GM12878 (cell line): ENCODE results near the gene TMSB10. TPM values are rescaled to one million over a fixed set of nuclear protein-coding genes. Genes with fewer than 3 reads are reported as not detected.
"Not testable (repeated sequence)": the region's sequence is repeated elsewhere in the genome, so short reads cannot be mapped to it uniquely, and the experiment has no call there.

Source experiments
- ATAC-seq: fragments of 200-7000 bp; cut with Tn5 transposase; 3 replicates; pipeline ENCODE4 v1.9.1; 2020; ENCODE audit warnings: mild to moderate bottlenecking, moderate library complexity
- BruUV-seq: library from RNA; stranded (reverse); fragments of 400-500 nt; replicated peaks from 2 replicates; lab custom pipeline; 2021; lab: Mats Ljungman, UMichigan
- CTCF ChIA-PET: fragments of 300-600 bp; sonication (Branson Sonifier 250); formaldehyde crosslinking; extraction: SDS; loops from one replicate; lab custom pipeline; 2021; ENCODE audit warnings: inconsistent platforms; lab: Yijun Ruan, JAX
- POLR2A ChIA-PET: fragments of 350-600 bp; formaldehyde crosslinking; extraction: SDS; loops from one replicate; lab custom pipeline; 2021; ENCODE audit warnings: inconsistent platforms; lab: Charles Lee
- RAD21 ChIA-PET: fragments of 300-600 bp; sonication (Branson Sonifier 250); formaldehyde crosslinking; loops from one replicate; lab custom pipeline; 2023; ENCODE audit warnings: antibody characterized with exemption; ENCODE audit not compliant: unreplicated experiment; lab: Charles Lee
- SMC1A ChIA-PET: fragments of 300-600 bp; sonication (Branson Sonifier 250); formaldehyde crosslinking; loops from one replicate; lab custom pipeline; 2023; ENCODE audit not compliant: unreplicated experiment, uncharacterized antibody; lab: Charles Lee
- DNase-seq: peaks from one replicate; pipeline ENCODE4 v3.0.0-alpha.2; 2011; ENCODE audit warnings: low read depth, low spot score
- FAIRE-seq: peaks from 3 replicates; lab custom pipeline; 2011; peaks lifted over from hg19 to GRCh38; lab: Jason Lieb, UNC
- H2AFZ ChIP-seq: 2 replicates; pipeline ENCODE4 v1.6.0; 2011; ENCODE audit warnings: low read depth, low read length, control low read depth; ENCODE audit not compliant: control insufficient read depth
- H3K27ac ChIP-seq: 2 replicates; pipeline ENCODE4 v1.5.1; 2011; ENCODE audit warnings: control low read depth; ENCODE audit not compliant: control insufficient read depth, insufficient read depth
- H3K27me3 ChIP-seq, 2 experiments: replicated peaks in 1 of 2; 2 replicates each; pipeline versions ENCODE4 v1.6.0 to v1.6.1; 2011; ENCODE audit warnings: low read length in 1 of 2; ENCODE audit not compliant: control insufficient read depth in 2 of 2, insufficient read depth in 2 of 2
- H3K36me3 ChIP-seq, 2 experiments: 2 replicates each; pipeline ENCODE4 v1.5.1; 2011; ENCODE audit warnings: low read length in 1 of 2; ENCODE audit not compliant: control insufficient read depth in 2 of 2, insufficient read depth in 2 of 2
- H3K4me1 ChIP-seq: 2 replicates; pipeline ENCODE4 v1.6.1; 2011; ENCODE audit warnings: mild to moderate bottlenecking, low read length, moderate library complexity, mixed read lengths; ENCODE audit not compliant: control insufficient read depth, insufficient read depth
- H3K4me2 ChIP-seq: 2 replicates; pipeline ENCODE4 v1.6.0; 2011; ENCODE audit warnings: control low read depth; ENCODE audit not compliant: control insufficient read depth, insufficient read depth
- H3K4me3 ChIP-seq: fragments of 200-600 bp; sonication (generic); 2 replicates; pipeline ENCODE4 v1.5.1; 2016
- H3K79me2 ChIP-seq: 2 replicates; pipeline ENCODE4 v1.6.0; 2011; ENCODE audit warnings: low read length; ENCODE audit not compliant: control insufficient read depth, insufficient read depth
- H3K9ac ChIP-seq: 2 replicates; pipeline ENCODE4 v1.8.0; 2011; ENCODE audit warnings: low read length, control low read depth, mixed read lengths; ENCODE audit not compliant: control insufficient read depth, insufficient read depth
- H3K9me3 ChIP-seq: replicated peaks from 3 replicates; pipeline ENCODE4 v1.5.1; 2011; ENCODE audit warnings: mild to moderate bottlenecking, low read length; ENCODE audit not compliant: control insufficient read depth, insufficient read depth
- H4K20me1 ChIP-seq: 2 replicates; pipeline ENCODE4 v1.6.0; 2011; ENCODE audit not compliant: control insufficient read depth, insufficient read depth
- NFIC ChIP-seq: IDR thresholded peaks from 2 replicates; pipeline ENCODE4 v1.6.1; 2012; ENCODE audit warnings: low read depth, mild to moderate bottlenecking, inconsistent platforms, low read length, moderate library complexity
- PRDM15 ChIP-seq: fragments of 450-650 bp; formaldehyde crosslinking; IDR thresholded peaks from 2 replicates; pipeline ENCODE4 v1.4.0; 2020; ENCODE audit warnings: mild to moderate bottlenecking, moderate library complexity
- WGBS: methylation state at CpG from one replicate; pipeline ENCODE4 v1.1.6; 2016; ENCODE audit warnings: low lambda C conversion rate; ENCODE audit not compliant: insufficient replicate concordance, insufficient coverage; ENCODE audit errors: missing lambda C conversion rate; 5-methylcytosine and 5-hydroxymethylcytosine counted together
- in situ Hi-C: fragments of 300-500 bp; cut with MboI; formaldehyde crosslinking; loops from 9 replicates; pipeline ENCODE4 v1.14.3; 2018; ENCODE audit warnings: mixed read lengths
- intact Hi-C: fragments of 100-400 bp; cut with micrococcal nuclease; formaldehyde crosslinking; loops from one replicate; pipeline ENCODE4 v1.14.2; 2022; ENCODE audit not compliant: unreplicated experiment
- polyA plus RNA-seq, 11 experiments: library from polyadenylated mRNA; depleted of rRNA in 4 of 11; unstranded in 6 of 11; stranded (reverse) in 5 of 11; fragments of >200 nt; fragmentation: Nextera tagmentation in 4 of 11; fragmentation: Illumina TruSeq in 1 of 11; extraction: Ambion mirVana in 4 of 11; extraction: Trizol in 1 of 11; gene quantifications; 1 replicate in 1 of 11; 2 replicates in 10 of 11; pipeline versions ENCODE4 v1.2.1 to v1.2.3, GENCODE V29; 2011 to 2016; ENCODE audit warnings: inconsistent platforms in 2 of 11, missing spikeins in 2 of 11, low read depth in 1 of 11
- total RNA-seq, 4 experiments: library from RNA; depleted of rRNA in 3 of 4; stranded (reverse); fragments of >200 nt in 3 of 4; fragmentation: Illumina TruSeq in 1 of 4; extraction: Trizol in 1 of 4; gene quantifications; 2 replicates each; pipeline versions ENCODE4 v1.2.1 to v1.2.3, GENCODE V29; 2013 to 2021

The TMSB10 gene
- total and polyA plus RNA-seq, 10 of the 15 experiments (the other 5 are each of a cell fraction or from before 2014, with no cell fraction given): 1,406 to 4,860 (median 3,381) TPM

DNA sequence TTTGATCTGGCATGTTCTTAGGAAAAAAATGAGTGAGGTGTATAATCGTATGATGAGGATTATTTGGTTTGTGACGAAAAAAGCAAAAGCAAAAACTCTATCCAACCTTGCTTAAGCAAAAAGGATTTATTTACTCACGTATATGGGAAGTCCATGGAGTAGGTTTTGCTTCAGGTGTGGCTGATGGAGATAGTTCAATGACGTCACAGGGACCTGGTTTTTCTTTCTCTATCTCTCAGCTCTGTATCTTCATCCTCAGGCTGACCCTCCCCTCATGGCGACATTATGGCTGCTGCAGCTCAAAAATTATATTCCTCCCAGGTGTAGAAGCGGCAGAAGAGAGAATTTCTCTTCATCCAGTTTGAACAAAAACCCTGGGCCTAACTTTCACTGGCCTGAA is 8.9 kb downstream of the TMSB10 start (continued):
- TF ChIP-seq PRDM15: no peak
- TF ChIP-seq NFIC: no peak

DNA sequence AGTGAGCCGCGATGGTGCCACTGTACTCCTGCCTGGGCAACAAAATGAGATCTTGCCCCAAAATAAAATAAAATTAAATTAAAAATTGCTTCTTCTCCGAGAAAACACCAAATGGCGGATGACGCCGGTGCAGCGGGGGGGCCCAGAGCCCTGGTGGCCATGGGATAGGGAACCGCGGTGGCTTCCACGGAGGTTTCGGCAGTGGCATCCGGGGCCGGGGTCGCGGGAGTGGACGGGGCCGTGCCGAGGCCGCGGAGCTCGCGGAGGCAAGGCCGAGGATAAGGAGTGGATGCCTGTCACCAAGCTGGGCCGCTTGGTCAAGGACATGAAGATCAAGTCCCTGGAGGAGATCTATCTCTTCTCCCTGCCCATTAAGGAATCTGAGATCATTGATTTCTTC is 10.2 kb downstream of the TMSB10 start:
- SMC1A ChIA-PET, H3K79me2 ChIP-seq, H3K4me2 ChIP-seq, H3K4me3 ChIP-seq, H3K9ac ChIP-seq, H3K36me3 ChIP-seq, RAD21 ChIA-PET, FAIRE-seq, H3K27ac ChIP-seq, H4K20me1 ChIP-seq, CTCF ChIA-PET, H3K27me3 ChIP-seq, in situ Hi-C loops, BruUV-seq, DNase-seq, ATAC-seq, intact Hi-C loops, H2AFZ ChIP-seq, H3K9me3 ChIP-seq: not testable (repeated sequence)
- POLR2A ChIA-PET: interaction anchor here (2.2 kb wide), 1 partner anchor 9 kb away, joined by 13 read pairs; the partner anchor contains the start of gene TMSB10
- 95% methylated on average over 24 of the region's 24 CpGs for WGBS
- H3K4me1 ChIP-seq: peaks cover 17% of the 10 kb centered on the region

- H3K27ac ChIP-seq, H2AFZ ChIP-seq, H3K4me2 ChIP-seq, H3K9ac ChIP-seq, H3K9me3 ChIP-seq, intact Hi-C loops, H3K79me2 ChIP-seq, in situ Hi-C loops, H3K4me3 ChIP-seq, H3K36me3 ChIP-seq, BruUV-seq, H4K20me1 ChIP-seq, H3K27me3 ChIP-seq, DNase-seq, ATAC-seq, FAIRE-seq: not testable (repeated sequence)
- peaks cover 17% of the 10 kb centered on the region for H3K4me1 ChIP-seq
- ChIA-PET SMC1A (interaction anchor here (0.6 to 5.1 kb wide), 6 partner anchors 11 to 31 kb away, joined by 3 to 52 read pairs (median 10); partner anchors contain the start of gene TMSB10), CTCF (interaction anchor here (1.3 to 2.8 kb wide), 4 partner anchors 8 to 27 kb away, joined by 3 to 17 read pairs (median 7); no protein-coding TSS in a partner anchor), POLR2A (interaction anchor here (0.7 to 3.1 kb wide), 4 partner anchors 11 to 462 kb away, joined by 4 to 24 read pairs (median 8); partner anchors contain the start of gene TMSB10), RAD21 (interaction anchor here (1.3 to 1.7 kb wide), 2 partner anchors 8 to 11 kb away, joined by 3 to 6 read pairs; no protein-coding TSS in a partner anchor)
- over 99% methylated on average over 5 of the region's 5 CpGs for WGBS
Measured at GRCh38 chr2:84917821-84918220, 12.4 kb downstream of the TMSB10 start.
